Ovary (tissue), 3 donors: ENCODE measurements around the gene FARP1.

Source experiments
- CTCF ChIP-seq, 3 donors: fragments of 450-650 bp in 2 of 3; fragments of 200-600 bp in 1 of 3; IDR thresholded peaks; one replicate each; pipeline versions ENCODE4 v1.5.1 to v1.8.0; 2016 to 2022; ENCODE audit warnings: antibody characterized with exemption in 3 of 3, mild to moderate bottlenecking in 1 of 3
- EP300 ChIP-seq: sonication (generic); formaldehyde crosslinking; IDR thresholded peaks from one replicate; pipeline ENCODE4 v1.6.1; 2017; ENCODE audit warnings: antibody characterized with exemption
- donor health status: DM: no; HTN: no; CAD: no.

DNA sequence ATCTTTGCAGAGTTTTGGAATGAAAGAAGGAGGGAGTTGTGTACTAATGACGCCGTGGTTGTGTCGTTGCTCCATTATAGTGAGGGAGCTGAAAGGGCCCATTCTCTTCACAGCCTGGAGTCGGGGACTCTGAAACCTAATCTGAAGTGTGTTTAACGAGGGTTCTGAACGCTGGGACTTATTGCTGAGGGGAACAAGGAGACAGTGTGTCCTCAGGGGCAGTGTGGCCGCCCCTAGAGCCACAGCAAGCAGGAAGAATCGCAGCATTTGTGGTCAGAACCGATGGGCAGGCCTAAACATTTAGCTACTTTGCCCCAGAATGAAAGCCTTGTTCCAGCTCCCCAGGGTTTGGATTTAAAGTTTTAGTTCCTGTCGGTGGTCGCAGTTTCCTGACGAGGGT is 190.6 kb downstream of the FARP1 start:
- no peak for TF ChIP-seq CTCF (IDR thresholded peaks at IDR 0.05)
- TF ChIP-seq EP300: no peak
